NCI-H345 treated with DMSO at 0.1 percent for 48 hours (cell line): ENCODE results near the gene IRS1.

Experiments used
- DNase-seq: peaks from one replicate; lab custom pipeline; 2025; ENCODE audit not compliant: unreplicated experiment; lab: John Stamatoyannopoulos, UW

Gene IRS1

DNA sequence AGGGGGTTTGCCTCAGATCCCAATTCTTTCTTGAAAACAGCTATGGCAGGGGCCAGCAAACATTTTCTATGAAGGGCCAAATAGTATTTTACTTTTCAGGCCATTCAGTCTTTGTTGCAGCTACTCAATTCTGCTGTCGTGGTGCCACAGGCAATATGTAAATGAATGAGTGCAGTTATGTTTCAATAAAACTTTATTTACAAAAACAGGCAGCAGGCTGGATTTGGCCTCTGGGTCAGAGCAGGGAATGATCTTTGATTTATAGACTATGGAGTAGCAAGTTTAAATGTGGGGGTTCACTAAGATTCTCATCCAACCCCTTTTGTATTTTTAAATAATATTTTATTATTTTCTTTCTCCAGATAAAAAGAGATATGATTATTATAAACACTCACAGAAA, 72.4 kb downstream of the IRS1 start:
- no peak for DNase-seq

DNA sequence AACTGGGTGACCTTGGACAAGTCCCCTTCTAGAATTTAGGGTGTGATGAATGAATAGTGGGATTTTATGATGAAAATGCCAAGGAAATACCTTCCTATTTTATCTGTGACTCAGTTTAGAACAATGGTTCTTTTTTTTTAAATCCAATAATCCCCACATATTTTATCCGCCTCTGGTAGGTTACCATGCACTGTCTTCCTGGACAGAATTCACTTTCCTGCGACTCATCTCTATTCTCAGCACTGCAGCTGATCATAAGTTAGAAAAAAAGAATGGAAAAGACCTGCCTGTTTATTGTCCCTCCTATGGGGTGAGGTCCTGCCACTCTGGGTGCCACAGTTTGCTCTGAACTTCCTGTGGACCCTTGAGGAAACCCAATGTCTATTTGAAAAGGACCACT, 73.1 kb downstream of the IRS1 start:
- no peak for DNase-seq

DNA sequence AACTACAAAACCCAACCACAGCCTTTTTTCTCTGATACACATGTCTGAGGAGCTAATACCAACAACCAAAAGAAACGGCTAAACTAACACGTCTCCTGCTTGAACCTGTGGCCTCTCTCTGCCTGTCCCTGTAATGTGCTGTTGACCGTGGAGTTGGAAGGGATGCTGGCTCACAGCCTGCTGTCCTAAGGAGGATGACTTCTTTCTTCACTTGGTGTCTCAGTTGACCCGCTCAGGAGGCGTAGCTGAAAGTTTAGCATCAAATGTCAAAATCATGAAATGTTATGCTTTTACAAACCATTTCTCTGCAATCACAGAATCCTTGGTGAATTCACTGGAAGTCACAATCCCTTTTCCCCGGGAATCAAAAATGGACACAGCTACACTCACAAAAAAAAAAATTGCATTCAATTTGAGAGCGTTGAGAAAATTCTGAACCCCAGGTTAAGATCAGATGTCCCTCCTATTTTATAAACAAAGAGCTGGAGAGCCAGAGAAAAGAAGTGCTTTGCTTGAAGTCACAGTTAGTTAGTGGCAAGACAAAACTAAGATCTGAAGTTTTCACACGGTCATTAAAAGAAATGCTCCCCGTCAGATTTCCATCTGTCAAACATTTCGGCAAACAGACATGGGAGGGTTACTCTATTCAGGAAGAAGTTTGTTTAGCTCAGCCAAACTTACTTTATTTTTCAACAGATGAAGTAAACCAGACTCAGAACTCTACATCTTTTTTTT, 74.3 kb downstream of the IRS1 start:
- no peak for DNase-seq

DNA sequence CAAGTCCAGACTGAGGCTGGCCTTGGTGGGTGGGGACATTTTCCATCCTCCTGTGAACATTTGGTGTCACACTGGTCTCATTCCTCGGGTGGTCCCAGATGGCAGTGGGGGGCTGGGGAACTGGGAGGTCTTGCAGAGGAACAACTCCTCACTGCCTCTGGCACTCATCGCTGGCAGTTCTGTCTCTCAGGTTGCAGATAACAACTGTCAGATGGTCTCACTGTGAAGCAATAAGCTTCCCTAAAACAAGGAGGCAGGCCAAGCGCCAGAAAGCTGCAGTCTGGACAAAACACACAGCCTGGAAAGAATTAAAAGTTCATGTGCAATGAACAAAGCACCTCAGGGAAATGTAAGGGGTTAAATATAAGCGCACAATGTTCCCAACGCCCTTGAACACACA, 78.1 kb downstream of the IRS1 start:
- no peak for DNase-seq

DNA sequence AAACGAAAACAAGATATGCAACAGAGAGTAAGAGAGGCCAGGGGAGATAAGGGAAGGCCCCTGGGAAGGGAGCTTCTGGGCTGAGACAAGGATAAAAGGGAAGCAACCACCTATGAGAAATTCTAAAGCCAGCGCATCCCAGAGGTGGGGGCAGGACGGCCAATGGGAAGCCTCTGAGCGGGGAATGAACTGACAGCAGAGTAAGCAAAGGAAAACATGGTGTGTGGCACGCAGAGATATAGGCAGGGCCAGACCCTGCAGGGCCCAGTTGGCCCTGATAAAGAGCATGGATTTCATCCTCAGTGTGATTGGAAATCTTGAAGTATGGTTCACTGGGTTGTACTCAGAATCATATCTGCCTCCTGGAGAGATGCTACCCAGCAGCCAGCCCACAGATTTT, 78.7 kb downstream of the IRS1 start:
- no peak for DNase-seq

DNA sequence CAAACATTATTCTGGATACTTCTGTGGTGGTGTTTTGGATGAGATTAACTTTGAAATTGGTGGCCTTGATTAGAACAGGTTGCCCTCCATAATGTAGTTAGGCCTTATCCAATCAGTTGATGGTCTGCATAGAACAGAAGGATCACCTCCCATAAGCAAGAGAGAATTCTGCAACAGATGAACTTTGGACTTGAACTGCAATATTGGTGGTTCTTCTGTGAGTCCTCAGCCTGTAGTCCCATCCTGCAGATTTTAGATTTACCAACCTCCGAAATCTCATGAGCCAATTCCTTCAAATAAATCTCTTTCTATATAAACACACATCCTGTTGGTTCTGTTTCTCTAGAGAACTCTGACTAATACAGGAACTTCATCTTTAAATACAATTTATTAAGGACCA, 81.9 kb downstream of the IRS1 start:
- no peak for DNase-seq

DNA sequence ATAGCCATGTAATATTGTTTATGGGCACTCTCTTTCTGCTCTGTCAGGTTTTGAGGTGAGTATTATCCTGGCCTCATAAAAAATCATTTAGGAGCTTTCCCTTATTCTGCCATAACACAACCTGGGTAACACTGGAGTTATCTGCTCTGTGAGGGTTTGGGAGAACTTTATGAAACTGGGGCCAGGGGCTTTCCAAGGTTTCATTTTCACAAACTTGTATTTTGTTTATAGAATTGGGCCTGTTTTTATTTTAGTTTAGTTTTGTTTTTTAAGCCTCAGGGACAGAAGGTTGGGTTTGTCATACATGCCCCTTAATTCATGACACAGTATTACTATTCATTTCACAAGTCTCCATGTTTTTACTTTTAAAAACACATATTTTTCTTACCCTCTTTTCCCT, 83.5 kb downstream of the IRS1 start:
- no peak for DNase-seq

DNA sequence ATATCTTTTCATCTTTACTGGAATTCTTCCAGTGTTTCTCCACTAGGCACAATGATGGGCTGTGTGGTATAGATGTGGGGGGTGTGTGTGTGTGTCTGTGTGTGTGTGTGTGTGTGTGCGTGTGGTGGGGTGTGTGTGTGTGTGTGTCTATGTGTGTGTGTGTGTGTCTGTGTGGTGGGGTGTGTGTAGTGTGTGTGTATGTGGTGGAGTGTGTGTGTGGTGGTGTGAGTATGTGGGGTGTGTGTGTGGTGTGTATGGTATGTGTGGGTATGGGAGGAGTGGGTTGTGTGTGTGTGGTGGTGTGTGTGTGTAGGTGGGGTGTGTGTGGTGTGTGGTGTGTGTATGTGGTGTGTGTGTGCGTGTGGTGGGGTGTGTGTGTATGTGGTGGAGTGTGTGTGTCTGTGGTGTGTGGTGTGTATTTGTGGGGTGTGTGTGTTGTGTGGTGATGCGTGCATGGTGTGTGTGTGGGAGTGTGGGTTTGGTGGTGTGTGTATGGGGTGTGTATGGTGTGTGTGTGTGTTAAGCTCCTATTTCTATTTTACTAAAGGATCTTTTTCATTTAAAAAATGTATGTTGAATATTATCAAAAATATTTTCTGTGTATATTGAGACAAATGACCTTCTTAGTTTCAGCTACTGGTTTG, 84.2 kb downstream of the IRS1 start:
- no peak for DNase-seq

DNA sequence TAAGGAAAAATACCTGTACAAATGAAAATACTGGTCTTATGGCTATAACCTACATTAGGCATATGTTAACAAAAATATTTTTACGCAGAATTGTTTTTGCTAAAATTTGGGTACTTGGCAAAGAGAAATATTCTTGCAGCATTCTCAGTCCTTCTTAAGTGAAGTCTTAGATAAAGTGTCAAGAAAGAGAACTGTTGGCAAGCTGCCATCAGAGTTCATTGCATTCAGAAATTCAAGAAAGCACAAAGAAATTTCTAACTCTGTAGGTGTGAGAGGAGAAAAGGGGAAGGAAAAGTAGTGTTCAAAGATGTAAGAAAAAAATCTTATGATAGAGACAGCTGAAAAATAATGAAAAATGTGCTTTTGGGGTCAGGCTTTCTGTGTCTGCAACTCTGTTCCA, 86.7 kb downstream of the IRS1 start:
- no peak for DNase-seq

DNA sequence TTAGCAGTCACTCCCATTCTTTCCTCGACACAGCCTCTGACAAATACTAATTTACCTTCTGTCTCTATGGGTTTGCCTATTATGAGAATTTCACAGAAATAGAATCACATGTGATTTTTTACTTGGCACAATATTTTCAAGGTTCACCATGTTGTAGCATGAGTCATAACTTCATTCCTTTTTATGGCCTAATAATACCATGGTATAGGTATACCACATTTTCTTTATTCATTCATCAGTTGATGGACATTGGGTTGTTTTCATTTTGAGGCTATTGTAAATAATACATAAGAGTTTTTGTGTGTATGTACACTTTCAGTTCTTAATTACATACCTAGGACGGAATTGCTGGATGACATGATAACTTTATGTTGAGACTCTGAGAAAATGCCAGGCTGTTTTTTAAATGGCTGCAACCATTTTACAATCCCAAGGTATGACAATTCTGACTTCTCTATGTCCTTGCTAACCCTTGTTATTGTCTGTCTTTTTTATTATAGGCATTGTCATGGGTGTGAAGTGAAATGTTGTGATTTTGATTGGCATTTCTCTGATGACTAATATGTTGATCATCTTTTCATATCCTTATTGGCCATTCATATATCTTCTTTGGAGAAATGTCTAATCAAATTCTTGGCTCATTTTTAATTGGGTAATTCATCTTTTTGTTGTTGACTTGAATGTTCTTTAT, 87.9 kb downstream of the IRS1 start:
- no peak for DNase-seq

DNA sequence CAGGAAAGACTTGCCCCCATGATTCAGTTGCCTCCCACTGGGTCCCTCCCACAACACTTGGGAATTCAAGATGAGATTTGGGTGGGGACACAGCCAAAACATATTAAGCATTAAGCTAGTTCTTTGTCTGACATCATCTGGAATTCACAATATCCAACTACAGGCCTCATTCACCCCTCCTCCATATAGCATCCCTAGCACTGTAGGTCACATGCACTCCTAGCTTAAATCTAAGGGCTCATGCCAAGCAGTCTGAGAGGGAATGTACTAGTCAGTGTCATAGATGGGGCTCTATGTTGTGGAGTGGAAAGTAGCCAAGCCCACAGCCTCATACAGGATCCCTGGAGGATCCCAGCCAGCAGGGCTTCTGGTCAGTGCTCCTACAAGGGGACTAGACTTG, 92.1 kb downstream of the IRS1 start:
- DNase-seq = no peak

DNA sequence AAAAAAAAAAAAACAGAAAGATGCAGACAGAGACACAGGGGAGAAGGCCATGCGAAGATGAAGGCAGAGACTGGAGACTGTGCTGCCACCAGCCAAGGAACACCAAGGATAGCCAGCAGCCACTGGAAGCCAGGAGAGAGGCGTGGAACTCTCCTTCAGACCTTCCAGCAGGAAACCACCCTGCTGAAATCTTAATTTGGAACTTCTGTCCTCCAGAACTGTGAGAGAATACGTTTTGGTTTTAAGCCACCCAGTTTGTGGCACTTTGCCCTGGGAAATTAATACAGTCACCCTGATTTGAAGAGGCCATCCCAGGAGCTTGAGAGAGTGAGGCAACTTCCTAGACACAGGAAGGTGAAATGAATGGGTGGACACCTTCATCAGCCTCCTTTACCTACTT, 93.7 kb downstream of the IRS1 start:
- DNase-seq = no peak

DNA sequence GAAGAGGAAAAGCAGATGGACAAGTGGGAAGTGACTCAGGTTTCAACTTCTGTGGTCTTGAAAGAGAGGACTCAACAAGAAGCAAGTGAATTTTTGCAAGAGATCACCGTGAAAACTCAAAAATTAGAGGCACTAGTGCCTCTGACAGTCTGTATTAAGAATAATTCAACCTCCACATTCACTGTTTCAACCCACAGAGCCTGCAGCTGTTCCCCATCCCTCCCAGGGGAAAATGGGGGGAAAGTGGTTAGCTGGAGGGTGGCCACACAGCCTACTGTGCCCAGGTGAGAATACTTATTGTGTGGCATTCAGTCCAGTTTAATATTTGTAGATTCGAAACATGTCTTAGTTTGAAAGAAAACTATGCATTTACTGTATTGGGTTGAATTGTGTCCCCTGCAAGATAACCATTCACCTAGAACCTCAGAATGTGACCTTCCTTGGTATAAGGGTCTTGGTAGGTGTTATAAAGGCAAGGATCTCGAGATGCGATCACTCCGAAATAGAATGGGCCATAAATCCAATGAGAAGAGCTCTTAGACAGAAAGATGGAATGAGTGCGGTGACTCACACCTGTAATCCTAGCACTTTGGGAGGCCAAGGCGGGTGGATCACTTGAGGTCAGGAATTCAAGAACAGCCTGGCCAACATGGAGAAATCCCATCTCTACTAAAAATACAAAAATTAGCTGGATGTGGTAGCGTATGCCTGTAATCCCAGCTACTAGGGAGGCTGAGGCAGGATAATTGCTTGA, 94.3 kb downstream of the IRS1 start:
- DNase-seq = no peak

DNA sequence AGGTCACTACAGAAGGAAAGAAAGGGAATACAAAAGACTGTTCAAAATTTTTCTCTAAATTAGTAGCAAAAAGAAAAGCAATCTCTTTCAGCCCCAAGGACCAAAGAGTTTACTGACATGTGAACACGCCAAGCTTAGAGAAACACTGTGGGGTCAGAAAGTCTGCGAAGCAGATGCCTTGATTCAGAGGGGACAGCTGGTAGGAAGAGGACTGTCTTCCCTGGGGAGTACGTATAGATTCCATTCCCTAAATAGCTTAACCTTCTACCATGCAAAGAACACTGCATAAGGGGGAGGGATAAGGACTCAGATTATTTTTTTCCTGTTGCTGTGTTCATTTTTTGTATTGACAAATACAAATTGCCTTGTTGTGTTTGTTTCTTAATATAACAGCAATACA, 96.1 kb downstream of the IRS1 start:
- no peak for DNase-seq

DNA sequence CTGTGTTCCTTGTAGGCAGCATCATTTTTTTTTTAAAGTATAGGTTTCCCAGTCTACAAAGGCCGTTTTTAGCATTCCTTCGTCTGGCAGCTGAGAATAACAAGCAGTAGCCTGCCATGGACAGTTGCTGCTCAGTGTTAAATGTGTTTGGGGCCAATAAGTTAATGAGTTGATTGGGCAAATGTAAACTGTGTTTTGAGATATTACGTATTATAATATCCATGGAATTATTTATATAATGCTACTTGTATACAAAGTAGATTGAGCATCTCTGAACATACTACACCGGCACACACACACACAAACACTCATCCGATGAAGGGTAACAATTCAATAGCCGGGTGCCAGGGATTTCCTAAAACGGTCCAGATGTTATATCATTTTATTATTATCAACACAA, 97.2 kb downstream of the IRS1 start:
- DNase-seq = no peak

DNA sequence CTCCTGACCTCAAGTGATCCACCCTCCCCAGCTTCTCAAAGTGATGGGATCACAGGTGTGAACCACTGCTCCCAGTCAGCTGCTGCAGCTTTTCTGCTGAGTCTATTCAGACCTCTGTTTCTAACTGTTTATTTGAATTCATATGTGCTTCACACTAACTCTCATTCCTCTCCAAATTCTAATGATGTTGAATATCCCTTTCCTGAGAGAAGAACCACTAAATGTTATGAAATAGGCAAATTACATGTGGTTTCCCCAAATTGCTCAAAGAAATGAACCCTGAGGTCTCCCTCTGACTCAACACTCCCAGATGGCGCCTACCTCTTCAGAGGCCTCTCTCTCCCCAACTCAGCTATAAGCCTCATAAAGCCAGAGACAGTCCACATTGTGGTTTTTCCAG, 98.6 kb downstream of the IRS1 start:
- no peak for DNase-seq

DNA sequence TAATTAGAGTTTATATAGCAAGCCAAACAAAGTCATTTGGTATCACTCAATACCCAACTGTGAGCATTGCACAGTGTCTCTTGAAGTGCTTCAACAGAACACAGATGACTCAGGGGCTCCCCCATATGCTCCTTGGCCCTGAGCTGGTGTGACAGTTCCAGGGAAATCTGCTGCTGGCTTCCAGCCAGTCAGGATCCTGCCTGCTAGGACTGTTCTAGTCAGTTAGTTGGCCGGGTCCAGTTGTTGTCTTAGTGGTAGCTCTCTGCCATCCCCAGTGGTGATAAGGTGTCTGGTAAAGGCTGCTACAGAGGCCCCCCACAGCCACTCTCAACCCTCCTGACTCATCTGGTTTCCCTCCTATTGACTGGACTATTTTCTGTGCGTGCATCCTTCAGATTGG, 100.3 kb downstream of the IRS1 start:
- no peak for DNase-seq

DNA sequence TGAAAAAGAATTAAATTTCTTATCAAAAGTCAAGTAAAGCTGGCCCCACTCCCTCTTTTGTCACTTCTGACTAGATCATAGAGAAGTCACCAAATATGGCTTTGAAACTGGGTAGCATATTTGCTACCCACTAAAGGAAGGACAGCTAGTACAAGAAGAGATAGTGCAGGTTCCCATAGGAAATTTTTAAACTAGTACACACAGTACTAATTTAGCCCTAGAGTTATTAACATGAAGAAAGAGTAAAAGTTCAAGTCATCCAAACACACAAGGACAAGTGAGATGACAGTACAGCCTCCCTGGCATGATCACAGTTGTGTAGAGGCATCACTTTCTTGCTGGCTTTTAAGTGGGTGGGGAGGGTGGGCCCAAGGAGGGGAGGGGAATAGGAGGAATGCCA, 100.9 kb downstream of the IRS1 start:
- no peak for DNase-seq

DNA sequence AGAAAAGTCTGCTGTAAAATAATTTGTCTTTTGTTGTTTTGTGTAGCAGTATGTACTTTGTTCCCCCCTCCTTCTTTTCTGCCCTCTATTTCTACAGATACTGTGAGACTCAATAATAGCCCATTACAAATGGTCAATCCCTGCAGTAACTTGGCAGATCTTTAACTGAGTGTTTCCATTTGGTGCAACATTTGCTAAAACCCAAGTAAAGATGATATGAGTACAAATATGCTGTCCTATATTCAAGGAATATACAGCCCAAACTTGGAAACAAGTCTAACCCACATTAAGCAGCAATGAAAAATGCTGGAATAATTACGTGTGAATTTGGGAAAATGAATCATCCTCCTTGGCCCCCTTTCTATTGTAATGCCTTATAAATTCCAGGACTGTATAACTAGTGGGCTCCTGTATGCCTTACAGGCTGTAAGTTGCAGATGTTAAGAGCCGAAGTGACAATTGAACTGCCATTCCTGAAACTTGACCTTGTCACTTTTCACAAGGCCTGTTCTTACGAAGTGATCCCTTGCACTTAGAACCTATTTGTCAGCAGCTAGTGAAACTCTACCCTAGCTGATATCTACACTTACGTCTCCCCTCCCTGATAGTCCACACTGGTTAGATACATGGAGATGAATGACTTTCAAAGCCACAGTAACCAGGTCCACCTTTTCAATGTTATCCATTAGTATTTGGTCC, 104.9 kb downstream of the IRS1 start:
- DNase-seq = no peak

DNA sequence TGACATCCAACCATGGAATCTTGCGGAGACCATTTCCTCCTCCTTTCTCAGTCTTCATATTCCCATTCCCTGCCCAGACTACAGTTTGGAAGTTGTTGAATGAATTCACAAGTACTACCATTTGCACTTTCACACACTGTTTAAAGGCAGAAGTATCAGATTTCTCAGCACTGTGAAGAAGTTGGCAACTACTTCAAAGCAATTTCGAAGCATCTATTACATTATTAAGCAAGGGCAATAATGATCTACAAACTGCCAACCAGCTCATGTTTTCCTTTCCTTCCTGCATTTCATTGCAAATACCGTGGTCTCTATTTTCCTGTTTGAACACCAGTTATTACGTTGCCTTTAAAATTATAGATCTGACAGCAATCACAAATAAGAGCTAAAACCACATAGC, 105.5 kb downstream of the IRS1 start:
- no peak for DNase-seq

DNA sequence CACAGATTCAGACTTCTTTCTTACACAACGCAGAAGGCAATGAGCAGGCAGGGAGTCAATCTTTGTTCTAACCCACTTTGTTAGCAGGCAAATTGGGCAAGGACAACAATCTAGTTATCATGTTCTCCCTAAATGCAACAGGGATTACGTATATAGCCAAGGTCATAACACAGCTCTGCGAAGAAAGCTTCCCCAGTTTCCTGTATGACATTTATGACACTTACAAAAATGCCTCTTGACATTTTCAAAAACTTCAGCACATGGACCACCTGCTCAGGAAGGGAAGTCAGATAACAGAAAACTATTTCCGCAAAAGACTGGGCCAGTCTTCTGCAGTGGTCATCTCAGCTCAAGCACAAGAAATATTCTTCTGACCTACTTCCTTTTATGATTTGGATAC, 106.1 kb downstream of the IRS1 start:
- DNase-seq = no peak
